ENCODE results near the gene TRIP12. TPM values are rescaled to one million over a fixed set of nuclear protein-coding genes. Genes with fewer than 3 reads are reported as not detected.

TRIP12 gene
- total and polyA plus RNA-seq, 2 of the 8 experiments (the other 6 are each of a cell fraction or from before 2014, with no cell fraction given) = 23.1 to 174 TPM

GRCh38 chr2:229971298-229971790 is 49.5 kb upstream of the TRIP12 start:
- CTCF ChIA-PET (ENCODE audit: partially characterized antibody) = interaction anchor here (0.7 to 1.4 kb wide), 4 partner anchors 37 to 190 kb away, joined by 3 to 5 read pairs (median 4); no protein-coding TSS in a partner anchor
- no peak for DNase-seq (ENCODE audit: low read depth in 1 of 2, low spot score in 2 of 2)
- TF ChIP-seq NRF1 (IDR thresholded peaks at IDR 0.05; ENCODE audit: low read depth, low read length) (no peak), TCF12 (IDR thresholded peaks at IDR 0.05; ENCODE audit: low read depth, low read length) (no peak), BCL11A (IDR thresholded peaks at IDR 0.05; ENCODE audit: low read depth in 2 of 2, low read length in 2 of 2) (no peak), EP300 (IDR thresholded peaks at IDR 0.05; ENCODE audit: borderline replicate concordance in 1 of 2, low read depth in 2 of 2, low read length in 2 of 2) (no peak), POLR2A (IDR thresholded peaks at IDR 0.05; ENCODE audit: control extremely low read depth in 1 of 2, low read depth in 2 of 2, low read length in 2 of 2) (no peak), MAFK (IDR thresholded peaks at IDR 0.05; ENCODE audit: low read depth, low read length) (no peak), TAF7 (optimal IDR thresholded peaks at IDR 0.05; ENCODE audit: borderline replicate concordance, low read depth, low read length) (no peak)
- TF ChIP-seq, protein P1, sequence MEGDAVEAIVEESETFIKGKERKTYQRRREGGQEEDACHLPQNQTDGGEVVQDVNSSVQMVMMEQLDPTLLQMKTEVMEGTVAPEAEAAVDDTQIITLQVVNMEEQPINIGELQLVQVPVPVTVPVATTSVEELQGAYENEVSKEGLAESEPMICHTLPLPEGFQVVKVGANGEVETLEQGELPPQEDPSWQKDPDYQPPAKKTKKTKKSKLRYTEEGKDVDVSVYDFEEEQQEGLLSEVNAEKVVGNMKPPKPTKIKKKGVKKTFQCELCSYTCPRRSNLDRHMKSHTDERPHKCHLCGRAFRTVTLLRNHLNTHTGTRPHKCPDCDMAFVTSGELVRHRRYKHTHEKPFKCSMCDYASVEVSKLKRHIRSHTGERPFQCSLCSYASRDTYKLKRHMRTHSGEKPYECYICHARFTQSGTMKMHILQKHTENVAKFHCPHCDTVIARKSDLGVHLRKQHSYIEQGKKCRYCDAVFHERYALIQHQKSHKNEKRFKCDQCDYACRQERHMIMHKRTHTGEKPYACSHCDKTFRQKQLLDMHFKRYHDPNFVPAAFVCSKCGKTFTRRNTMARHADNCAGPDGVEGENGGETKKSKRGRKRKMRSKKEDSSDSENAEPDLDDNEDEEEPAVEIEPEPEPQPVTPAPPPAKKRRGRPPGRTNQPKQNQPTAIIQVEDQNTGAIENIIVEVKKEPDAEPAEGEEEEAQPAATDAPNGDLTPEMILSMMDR (IDR thresholded peaks at IDR 0.05; ENCODE audit: control extremely low read depth in 1 of 3, insufficient read depth in 1 of 3, low read depth in 1 of 3, low read length in 3 of 3) = no peak
- TF ChIP-seq, protein P2, sequence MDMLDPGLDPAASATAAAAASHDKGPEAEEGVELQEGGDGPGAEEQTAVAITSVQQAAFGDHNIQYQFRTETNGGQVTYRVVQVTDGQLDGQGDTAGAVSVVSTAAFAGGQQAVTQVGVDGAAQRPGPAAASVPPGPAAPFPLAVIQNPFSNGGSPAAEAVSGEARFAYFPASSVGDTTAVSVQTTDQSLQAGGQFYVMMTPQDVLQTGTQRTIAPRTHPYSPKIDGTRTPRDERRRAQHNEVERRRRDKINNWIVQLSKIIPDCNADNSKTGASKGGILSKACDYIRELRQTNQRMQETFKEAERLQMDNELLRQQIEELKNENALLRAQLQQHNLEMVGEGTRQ (IDR thresholded peaks at IDR 0.05; ENCODE audit: low read length) = no peak
- TF ChIP-seq, protein P3, sequence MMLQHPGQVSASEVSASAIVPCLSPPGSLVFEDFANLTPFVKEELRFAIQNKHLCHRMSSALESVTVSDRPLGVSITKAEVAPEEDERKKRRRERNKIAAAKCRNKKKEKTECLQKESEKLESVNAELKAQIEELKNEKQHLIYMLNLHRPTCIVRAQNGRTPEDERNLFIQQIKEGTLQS (IDR thresholded peaks at IDR 0.05; ENCODE audit: insufficient read depth, low read depth, low read length) = no peak

More at GRCh38 chr2:229971298-229971790, 49.5 kb upstream of the TRIP12 start:
- Histone ChIP-seq H3K27ac (ENCODE audit: low read depth, low read length) (no peak overlapping the region), H3K18ac (ENCODE audit: extremely low read depth, low read length) (no peak overlapping the region), H3K9me3 (ENCODE audit: insufficient read depth in 2 of 2, low read depth in 1 of 2, low read length in 1 of 2) (no peaks in the 10 kb centered on the region), H4K8ac (ENCODE audit: extremely low read depth, insufficient read depth, low read length) (no peak overlapping the region), H2AFZ (ENCODE audit: low read length) (no peak overlapping the region), H3K23ac (ENCODE audit: insufficient read length) (no peak overlapping the region), H2BK12ac (ENCODE audit: low read depth, low read length) (no peak overlapping the region), H3K4ac (replicated peaks; ENCODE audit: insufficient read length, low read depth, low read length) (no peak overlapping the region), H3K14ac (ENCODE audit: insufficient read length) (no peak overlapping the region), H3K79me2 (ENCODE audit: control insufficient read depth in 1 of 2, insufficient read depth in 2 of 2, low read length in 2 of 2) (no peaks in the 10 kb centered on the region), H3K9ac (replicated peaks in 1 of 4; ENCODE audit: extremely low read depth in 1 of 4, low read depth in 3 of 4, low read length in 3 of 4) (no peak overlapping the region), H2BK20ac (ENCODE audit: low read length) (no peak overlapping the region), H2BK120ac (replicated peaks; ENCODE audit: low read depth, low read length) (no peak overlapping the region), H3K36me3 (ENCODE audit: control insufficient read depth in 2 of 4, insufficient read depth in 4 of 4, low read length in 3 of 4) (no peaks in the 10 kb centered on the region), H4K91ac (replicated peaks; ENCODE audit: insufficient read length, low read length) (no peak overlapping the region), H3K4me2 (ENCODE audit: insufficient read depth in 1 of 2, low read depth in 2 of 2, low read length in 2 of 2) (no peak overlapping the region), H3K27me3 (replicated peaks in 1 of 4; ENCODE audit: control insufficient read depth in 3 of 4, extremely low read depth in 1 of 4, insufficient read depth in 3 of 4, low read length in 3 of 4) (no peaks in the 10 kb centered on the region), H3K4me1 (replicated peaks in 1 of 4; ENCODE audit: control insufficient read depth in 3 of 4, insufficient read depth in 4 of 4, low read length in 3 of 4) (no peaks in the 10 kb centered on the region), H3K23me2 (ENCODE audit: low read depth, low read length) (no peaks in the 10 kb centered on the region), H2BK5ac (ENCODE audit: low read depth, low read length) (no peak overlapping the region), H3K79me1 (ENCODE audit: low read depth, low read length) (no peaks in the 10 kb centered on the region), H3K56ac (replicated peaks; ENCODE audit: insufficient read length, low read depth, low read length) (no peak overlapping the region), H4K5ac (ENCODE audit: insufficient read length, low read depth, low read length) (no peak overlapping the region), H2BK15ac (ENCODE audit: low read length) (no peak overlapping the region), H2AK5ac (ENCODE audit: low read depth, low read length) (no peak overlapping the region), H3K4me3 (ENCODE audit: extremely low read depth in 1 of 4, insufficient read depth in 2 of 4, low read depth in 3 of 4, low read length in 4 of 4) (no peak overlapping the region), H4K20me1 (replicated peaks in 1 of 2; ENCODE audit: control insufficient read depth in 1 of 2, insufficient read depth in 2 of 2, low read length in 2 of 2) (no peaks in the 10 kb centered on the region)
- 88% methylated on average over 2 of the region's 3 CpGs; no CpG with 5 or more reads in 1 of the 2 experiments for WGBS, 2 experiments (ENCODE audit: extremely low coverage in 1 of 2, insufficient coverage in 1 of 2, insufficient read length in 1 of 2, insufficient replicate concordance in 2 of 2, low coverage in 1 of 2, low lambda C conversion rate in 2 of 2, missing lambda C conversion rate in 1 of 2)
- POLR2A ChIA-PET (ENCODE audit: partially characterized antibody) = no interaction called here
- FAIRE-seq = no peak
